Kidney epithelial cell (primary cell): ENCODE data around the gene DSCAM. TPM values are rescaled to one million over a fixed set of nuclear protein-coding genes. Genes with fewer than 3 reads are reported as not detected.
"Not testable (repeated sequence)": the region's sequence is repeated elsewhere in the genome, so short reads cannot be mapped to it uniquely, and the experiment has no call there.

ENCODE experiments used
- DNase-seq: peaks from one replicate; pipeline ENCODE4 v3.0.0-alpha.2; 2010; ENCODE audit warnings: low read depth
- H3K27me3 ChIP-seq: 2 replicates; pipeline ENCODE4 v1.6.0; 2011; ENCODE audit warnings: low read length; ENCODE audit not compliant: control insufficient read depth, insufficient read depth
- H3K36me3 ChIP-seq: 2 replicates; pipeline ENCODE4 v1.5.1; 2011; ENCODE audit warnings: low read length; ENCODE audit not compliant: control insufficient read depth, insufficient read depth
- H3K4me3 ChIP-seq: 2 replicates; pipeline ENCODE4 v1.5.1; 2011; ENCODE audit warnings: low read depth, mild to moderate bottlenecking, control low read depth, low read length
- CTCF ChIP-seq: IDR thresholded peaks from 2 replicates; pipeline ENCODE4 v1.5.1; 2011; ENCODE audit warnings: mild to moderate bottlenecking, moderate library complexity, low read length, control low read depth, inconsistent platforms; ENCODE audit not compliant: insufficient read depth, poor library complexity, severe bottlenecking
- total RNA-seq: library from RNA; depleted of rRNA; stranded (reverse); fragments of >200 nt; gene quantifications from 2 replicates; pipeline ENCODE4 v1.2.3, GENCODE V29; 2015

Gene DSCAM
- total RNA-seq, 1 donor from 2014 or later = 0.21 TPM

- Histone ChIP-seq H3K4me3 (no peak overlapping the region), H3K27me3 (no peaks in the 10 kb centered on the region), H3K36me3 (no peaks in the 10 kb centered on the region)
- TF ChIP-seq CTCF = no peak
- no peak for DNase-seq
Measured at GRCh38 chr21:40276001-40276400, 571.0 kb downstream of the DSCAM start.

- Histone ChIP-seq H3K27me3 (no peaks in the 10 kb centered on the region), H3K4me3 (no peak overlapping the region), H3K36me3 (no peaks in the 10 kb centered on the region)
- no peak for TF ChIP-seq CTCF
- no peak for DNase-seq
Measured at GRCh38 chr21:40272037-40272436, 574.9 kb downstream of the DSCAM start.

- H3K4me3 ChIP-seq = no peak overlapping the region
- no peaks in the 10 kb centered on the region for H3K36me3 ChIP-seq
- H3K27me3 ChIP-seq = no peaks in the 10 kb centered on the region
- TF ChIP-seq CTCF = no peak
- no peak for DNase-seq
Measured at GRCh38 chr21:40271164-40271563, 575.8 kb downstream of the DSCAM start.

GRCh38 chr21:40270047-40270446 is 576.9 kb downstream of the DSCAM start:
- no peaks in the 10 kb centered on the region for H3K27me3 ChIP-seq
- no peak for DNase-seq
- H3K4me3 ChIP-seq = no peak overlapping the region
- H3K36me3 ChIP-seq = no peaks in the 10 kb centered on the region
- TF ChIP-seq CTCF = no peak

- DNase-seq = no peak
- TF ChIP-seq CTCF = no peak
- no peaks in the 10 kb centered on the region for H3K27me3 ChIP-seq
Measured at GRCh38 chr21:40269239-40269638, 577.7 kb downstream of the DSCAM start.

GRCh38 chr21:40258456-40258855 is 588.5 kb downstream of the DSCAM start:
- not testable (repeated sequence) for DNase-seq, H3K36me3 ChIP-seq, H3K4me3 ChIP-seq, H3K27me3 ChIP-seq

More at GRCh38 chr21:40269239-40269638, 577.7 kb downstream of the DSCAM start:
- Histone ChIP-seq H3K4me3 (no peak overlapping the region), H3K36me3 (no peaks in the 10 kb centered on the region)
